Ovary (tissue), 3 donors: ENCODE data around the gene SLC25A25.

ENCODE experiments used
- POLR2A ChIP-seq: fragments of 450-650 bp; IDR thresholded peaks from one replicate; pipeline ENCODE4 v1.6.1; 2017; ENCODE audit warnings: antibody characterized with exemption, mild to moderate bottlenecking, moderate library complexity
- TF ChIP-seq, protein P1 (sequence below), 3 donors: fragments of 450-650 bp in 2 of 3; fragments of 200-600 bp in 1 of 3; IDR thresholded peaks; one replicate each; pipeline versions ENCODE4 v1.5.1 to v1.8.0; 2016 to 2022; ENCODE audit warnings: antibody characterized with exemption in 3 of 3, mild to moderate bottlenecking in 1 of 3
- donor health status: DM: no; HTN: no; CAD: no.

DNA sequence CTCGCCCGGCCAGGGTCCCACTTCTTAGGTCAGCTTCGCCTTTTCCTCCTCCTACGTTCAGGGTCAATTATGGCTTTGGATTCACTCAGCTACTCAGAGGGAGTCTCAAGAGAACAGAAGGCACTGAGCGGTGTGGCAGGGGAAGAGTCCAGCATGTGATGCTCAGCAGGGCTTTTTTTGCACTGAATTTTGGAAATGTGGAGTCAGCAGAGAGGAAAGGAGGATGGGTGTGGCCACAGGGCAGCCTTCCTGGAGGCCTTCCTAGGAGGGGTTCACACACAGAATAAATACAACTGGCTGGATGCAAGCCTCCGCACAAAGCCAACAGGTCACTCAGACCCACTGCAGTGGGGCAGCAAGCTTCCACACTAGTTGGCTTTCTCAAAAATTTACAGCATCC, 5.8 kb upstream of the SLC25A25 start:
- TF ChIP-seq, protein P1, sequence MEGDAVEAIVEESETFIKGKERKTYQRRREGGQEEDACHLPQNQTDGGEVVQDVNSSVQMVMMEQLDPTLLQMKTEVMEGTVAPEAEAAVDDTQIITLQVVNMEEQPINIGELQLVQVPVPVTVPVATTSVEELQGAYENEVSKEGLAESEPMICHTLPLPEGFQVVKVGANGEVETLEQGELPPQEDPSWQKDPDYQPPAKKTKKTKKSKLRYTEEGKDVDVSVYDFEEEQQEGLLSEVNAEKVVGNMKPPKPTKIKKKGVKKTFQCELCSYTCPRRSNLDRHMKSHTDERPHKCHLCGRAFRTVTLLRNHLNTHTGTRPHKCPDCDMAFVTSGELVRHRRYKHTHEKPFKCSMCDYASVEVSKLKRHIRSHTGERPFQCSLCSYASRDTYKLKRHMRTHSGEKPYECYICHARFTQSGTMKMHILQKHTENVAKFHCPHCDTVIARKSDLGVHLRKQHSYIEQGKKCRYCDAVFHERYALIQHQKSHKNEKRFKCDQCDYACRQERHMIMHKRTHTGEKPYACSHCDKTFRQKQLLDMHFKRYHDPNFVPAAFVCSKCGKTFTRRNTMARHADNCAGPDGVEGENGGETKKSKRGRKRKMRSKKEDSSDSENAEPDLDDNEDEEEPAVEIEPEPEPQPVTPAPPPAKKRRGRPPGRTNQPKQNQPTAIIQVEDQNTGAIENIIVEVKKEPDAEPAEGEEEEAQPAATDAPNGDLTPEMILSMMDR (IDR thresholded peaks at IDR 0.05) = no peak
- TF ChIP-seq POLR2A = no peak
